H1 (cell line): Measurements from ENCODE around the gene ZNF134. TPM values are rescaled to one million over a fixed set of nuclear protein-coding genes. Genes with fewer than 3 reads are reported as not detected.

ENCODE experiments used
- SIRT6 ChIP-seq: IDR thresholded peaks from one replicate; pipeline ENCODE4 v1.7.1; 2012; ENCODE audit warnings: low read length, inconsistent platforms
- polyA plus RNA-seq, 7 experiments: library from polyadenylated mRNA; depleted of rRNA in 3 of 7; stranded (reverse) in 5 of 7; unstranded in 2 of 7; fragments of >200 nt in 5 of 7; fragments of 200-250 nt in 2 of 7; gene quantifications; 1 replicate in 5 of 7; 2 replicates in 1 of 7; 4 replicates in 1 of 7; pipeline versions ENCODE4 v1.2.1 to v1.2.3, GENCODE V29; 2011 to 2013; ENCODE audit warnings: missing spikeins in 2 of 7, mixed read lengths in 2 of 7
- total RNA-seq: library from RNA; stranded (reverse); fragmentation: NEBNext Ultra II Directional; extraction: Animal tissue kit (Norgen Biotek cat#: 25700); gene quantifications from 2 replicates; pipeline ENCODE4 v1.2.1, GENCODE V29; 2021

ZNF134 gene
- total and polyA plus RNA-seq, 2 of the 8 experiments (the other 6 are each of a cell fraction or from before 2014, with no cell fraction given) = 16.6 to 54.6 TPM

DNA sequence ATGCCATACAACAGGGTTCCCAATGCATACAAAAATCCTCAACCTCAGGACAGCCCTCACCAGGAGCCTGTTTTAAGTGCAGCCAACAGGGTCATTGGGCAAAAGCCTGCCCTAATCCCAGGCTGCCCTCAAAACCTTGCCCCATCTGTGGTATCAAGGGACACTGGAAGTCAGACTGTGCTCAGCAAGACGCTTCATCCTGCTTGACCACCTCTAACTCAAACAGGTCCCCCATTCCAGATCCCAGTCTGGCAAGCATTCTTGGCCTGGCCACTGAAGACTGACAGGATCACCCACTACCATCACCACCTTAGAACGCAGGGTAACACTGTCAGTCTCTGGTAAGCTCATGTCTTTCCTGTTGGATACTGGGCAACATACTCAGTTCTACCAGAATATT lies 39.6 kb downstream of the ZNF134 start (continued):
- no peak for TF ChIP-seq SIRT6
